Measurements from ENCODE around the gene IYD. TPM values are rescaled to one million over a fixed set of nuclear protein-coding genes. Genes with fewer than 3 reads are reported as not detected.
A peak's percentile ranks its signal among the peaks of the same experiment; 100 is the strongest.

Gene IYD
- total RNA-seq, 1 donor: under 0.01 TPM

DNA sequence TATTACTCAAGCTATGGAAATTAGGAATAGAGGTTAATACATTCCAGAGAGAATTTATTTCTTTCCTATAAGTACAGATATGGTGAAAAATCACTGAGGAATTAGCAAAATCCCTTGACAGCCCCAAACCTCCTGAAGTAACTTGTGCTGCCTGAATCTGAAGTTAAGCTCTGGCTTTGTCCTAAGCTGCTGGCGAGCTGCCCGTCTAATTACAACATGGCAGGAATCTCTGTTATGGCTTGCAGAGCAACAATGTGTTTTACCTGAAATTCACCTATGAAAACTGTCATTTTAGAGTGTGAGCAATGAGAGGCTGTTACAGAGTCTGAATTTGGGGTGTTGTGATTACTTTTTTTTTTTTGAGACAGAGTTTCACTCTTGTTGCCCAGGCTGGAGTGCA is 22.5 kb upstream of the IYD start:
- peak; percentile 26 for DNase-seq (ENCODE audit: low read depth)
- TF ChIP-seq, protein P1, sequence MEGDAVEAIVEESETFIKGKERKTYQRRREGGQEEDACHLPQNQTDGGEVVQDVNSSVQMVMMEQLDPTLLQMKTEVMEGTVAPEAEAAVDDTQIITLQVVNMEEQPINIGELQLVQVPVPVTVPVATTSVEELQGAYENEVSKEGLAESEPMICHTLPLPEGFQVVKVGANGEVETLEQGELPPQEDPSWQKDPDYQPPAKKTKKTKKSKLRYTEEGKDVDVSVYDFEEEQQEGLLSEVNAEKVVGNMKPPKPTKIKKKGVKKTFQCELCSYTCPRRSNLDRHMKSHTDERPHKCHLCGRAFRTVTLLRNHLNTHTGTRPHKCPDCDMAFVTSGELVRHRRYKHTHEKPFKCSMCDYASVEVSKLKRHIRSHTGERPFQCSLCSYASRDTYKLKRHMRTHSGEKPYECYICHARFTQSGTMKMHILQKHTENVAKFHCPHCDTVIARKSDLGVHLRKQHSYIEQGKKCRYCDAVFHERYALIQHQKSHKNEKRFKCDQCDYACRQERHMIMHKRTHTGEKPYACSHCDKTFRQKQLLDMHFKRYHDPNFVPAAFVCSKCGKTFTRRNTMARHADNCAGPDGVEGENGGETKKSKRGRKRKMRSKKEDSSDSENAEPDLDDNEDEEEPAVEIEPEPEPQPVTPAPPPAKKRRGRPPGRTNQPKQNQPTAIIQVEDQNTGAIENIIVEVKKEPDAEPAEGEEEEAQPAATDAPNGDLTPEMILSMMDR (IDR thresholded peaks at IDR 0.05; ENCODE audit: insufficient read depth, low read length): no peak
- H3K4me3 ChIP-seq (ENCODE audit: low read depth, low read length): no peak overlapping the region

DNA sequence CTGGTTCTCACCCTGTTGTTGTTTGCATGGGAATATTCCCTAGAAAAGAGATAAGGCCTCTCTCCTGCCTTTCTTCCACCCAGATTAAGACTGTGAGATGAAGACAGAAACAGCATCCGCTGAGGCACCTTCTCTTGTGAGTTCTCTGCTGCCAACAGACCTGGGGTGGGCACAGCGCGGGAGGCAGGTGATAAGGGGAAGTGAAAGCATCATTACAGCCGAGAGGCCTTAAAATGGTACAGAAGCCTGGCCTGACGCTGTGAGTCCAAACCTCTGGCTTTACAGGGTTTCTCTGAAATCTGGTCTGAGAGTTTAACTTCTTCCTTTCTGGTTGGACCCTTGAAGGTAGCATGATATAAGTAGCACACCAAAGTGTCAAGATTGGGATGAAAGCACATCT is 21.0 kb upstream of the IYD start:
- TF ChIP-seq, protein P1 (IDR thresholded peaks at IDR 0.05; ENCODE audit: insufficient read depth, low read length): no peak
- DNase-seq (ENCODE audit: low read depth): no peak

DNA sequence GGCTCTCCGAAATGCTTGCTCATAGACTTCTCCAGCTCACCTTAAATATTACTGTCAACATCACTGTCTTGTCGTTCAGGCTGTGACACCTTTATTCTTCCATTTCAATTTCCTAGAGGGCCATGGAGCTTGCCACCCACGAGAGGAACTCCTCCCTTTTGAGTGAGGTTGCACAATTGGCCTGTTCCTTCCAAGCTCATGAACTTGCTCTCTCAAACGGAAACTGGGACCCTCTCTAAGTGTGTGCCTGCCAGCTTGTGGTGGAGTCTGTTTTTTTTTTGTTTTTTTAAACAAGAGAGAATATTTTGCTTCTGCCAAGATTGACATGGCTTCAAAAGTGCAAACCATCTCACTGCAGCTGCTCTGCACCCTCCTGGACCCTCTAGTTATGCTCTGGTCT is 19.3 kb upstream of the IYD start:
- no peak for DNase-seq (ENCODE audit: low read depth)
- no peak overlapping the region for H3K4me3 ChIP-seq (ENCODE audit: low read depth, low read length)
- TF ChIP-seq, protein P1 (IDR thresholded peaks at IDR 0.05; ENCODE audit: insufficient read depth, low read length): no peak

More for the DNA sequence above, 21.0 kb upstream of the IYD start:
- H3K4me3 ChIP-seq (ENCODE audit: low read depth, low read length): no peak overlapping the region

DNA sequence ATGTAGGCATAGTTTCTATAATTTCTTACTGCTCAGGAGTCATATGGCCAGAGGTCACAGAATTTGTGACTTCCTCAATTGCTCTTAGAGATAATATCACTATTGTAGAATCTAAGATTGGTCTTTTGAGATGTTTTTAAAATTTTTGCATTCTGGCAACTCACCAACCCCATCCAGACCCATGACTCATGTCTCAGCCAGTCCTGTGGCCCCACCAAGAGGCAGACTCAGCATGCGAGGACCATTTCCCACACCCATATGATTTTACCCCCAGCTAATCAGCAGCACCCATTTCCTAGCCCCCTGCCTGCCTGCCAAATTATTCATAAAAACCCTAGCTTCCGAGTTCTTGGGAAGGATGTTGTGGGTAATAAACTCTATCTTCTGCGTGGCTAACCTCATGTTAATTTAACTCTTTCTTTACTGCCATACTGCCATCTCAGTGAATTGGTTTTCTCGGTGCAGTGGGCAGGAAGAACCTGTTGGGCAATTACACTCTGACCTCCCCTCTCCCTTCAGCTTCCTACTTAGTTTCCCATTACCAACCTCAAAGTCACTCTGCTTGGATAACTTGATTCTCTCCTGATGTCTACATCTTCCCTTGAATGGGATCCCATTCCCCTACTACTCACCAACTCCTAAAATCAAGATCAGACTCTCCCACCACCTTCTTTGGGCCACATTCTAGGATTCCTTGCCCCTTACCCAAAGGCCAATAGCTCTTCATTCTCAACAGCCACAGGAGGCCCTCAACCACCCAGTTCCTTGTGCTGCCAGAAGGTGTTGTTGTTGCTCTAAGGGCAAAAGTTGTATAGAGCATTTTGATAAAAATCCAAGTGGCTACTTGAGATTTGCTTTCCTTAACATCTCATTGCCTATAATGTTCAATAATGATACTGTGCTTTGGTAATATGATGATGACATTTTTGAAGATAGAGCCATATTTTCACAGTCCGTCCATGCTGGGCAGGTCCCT is 16.2 kb upstream of the IYD start:
- TF ChIP-seq, protein P1 (IDR thresholded peaks at IDR 0.05; ENCODE audit: insufficient read depth, low read length): no peak

DNA sequence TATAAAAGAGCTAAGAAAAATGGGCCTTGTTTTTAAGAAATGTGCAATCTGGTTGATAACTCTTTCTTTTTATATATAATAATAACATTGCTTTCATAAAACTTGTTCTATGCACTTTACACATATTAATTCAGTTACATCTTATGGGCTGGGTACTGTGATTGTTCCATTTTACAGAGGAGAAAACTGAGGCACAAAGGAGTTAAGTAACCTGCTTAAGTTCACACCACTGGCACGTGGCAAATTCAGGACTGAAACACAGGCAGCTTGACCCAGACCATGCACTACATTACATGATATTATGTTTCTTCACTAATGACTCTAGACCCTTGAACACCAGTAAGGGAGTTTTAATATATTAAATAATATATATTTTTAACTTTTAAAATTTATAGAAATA is 15.4 kb upstream of the IYD start:
- no peak overlapping the region for H3K4me3 ChIP-seq (ENCODE audit: low read depth, low read length)
- DNase-seq (ENCODE audit: low read depth): no peak
- TF ChIP-seq, protein P1 (IDR thresholded peaks at IDR 0.05; ENCODE audit: insufficient read depth, low read length): no peak

More for the DNA sequence above, 16.2 kb upstream of the IYD start:
- no peak overlapping the region for H3K4me3 ChIP-seq (ENCODE audit: low read depth, low read length)
- peak; percentile 80 for DNase-seq (ENCODE audit: low read depth)

DNA sequence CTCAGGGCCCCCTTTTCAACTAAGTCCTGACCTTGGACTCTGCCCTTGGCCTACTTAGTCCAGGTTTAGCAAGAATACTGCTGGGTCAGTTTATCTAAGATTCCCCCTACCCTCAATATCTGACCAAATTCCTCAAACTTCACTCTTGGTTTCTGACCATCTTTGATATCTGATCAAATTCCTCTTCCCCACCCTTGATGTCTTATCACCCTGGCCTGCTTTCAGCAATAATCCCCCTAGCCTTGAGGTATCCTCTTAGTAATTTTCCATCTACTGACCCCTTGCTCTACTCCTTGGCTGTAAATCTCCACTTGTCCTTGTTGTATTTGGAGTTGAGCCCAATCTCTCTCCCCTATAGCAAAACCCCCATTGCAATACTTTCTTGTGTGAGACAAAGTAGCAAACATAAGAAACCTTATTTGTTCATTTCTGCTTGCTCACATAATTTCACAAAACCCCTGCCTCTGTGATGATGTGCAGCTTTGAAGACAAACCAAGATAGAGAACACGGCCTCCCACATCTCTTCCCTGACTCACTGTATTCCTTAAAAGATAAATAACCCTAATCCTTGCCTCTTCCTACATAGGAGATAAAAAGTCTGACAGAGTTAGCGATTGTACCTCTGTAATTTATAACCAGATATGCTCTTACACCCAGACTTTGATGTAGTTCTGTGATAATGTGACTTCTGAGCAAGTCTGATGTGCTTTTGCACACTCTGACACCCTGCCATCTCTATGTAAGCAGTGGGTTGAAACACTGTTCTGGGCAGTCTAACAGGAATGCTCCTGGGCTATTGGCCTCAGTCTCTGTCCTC is 13.8 kb upstream of the IYD start:
- H3K4me3 ChIP-seq (ENCODE audit: low read depth, low read length): no peak overlapping the region
- TF ChIP-seq, protein P1 (IDR thresholded peaks at IDR 0.05; ENCODE audit: insufficient read depth, low read length): no peak
- peak; percentile 28 for DNase-seq (ENCODE audit: low read depth)

All from fibroblast of the aortic adventitia (primary cell).